UCSD-AML1 (cell line): ENCODE data around the gene MIER2.
"Not testable (repeated sequence)": the region's sequence is repeated elsewhere in the genome, so short reads cannot be mapped to it uniquely, and the experiment has no call there.

Experiments
- DNase-seq: peaks from one replicate; lab custom pipeline; 2025; ENCODE audit not compliant: unreplicated experiment; lab: John Stamatoyannopoulos, UW

Gene MIER2

GRCh38 chr19:289651-290371 is 54.8 kb downstream of the MIER2 start:
- DNase-seq = no peak

- DNase-seq = no peak
Measured at GRCh38 chr19:288911-289310, 55.7 kb downstream of the MIER2 start.

GRCh38 chr19:287381-287871 is 57.2 kb downstream of the MIER2 start:
- no peak for DNase-seq

DNA sequence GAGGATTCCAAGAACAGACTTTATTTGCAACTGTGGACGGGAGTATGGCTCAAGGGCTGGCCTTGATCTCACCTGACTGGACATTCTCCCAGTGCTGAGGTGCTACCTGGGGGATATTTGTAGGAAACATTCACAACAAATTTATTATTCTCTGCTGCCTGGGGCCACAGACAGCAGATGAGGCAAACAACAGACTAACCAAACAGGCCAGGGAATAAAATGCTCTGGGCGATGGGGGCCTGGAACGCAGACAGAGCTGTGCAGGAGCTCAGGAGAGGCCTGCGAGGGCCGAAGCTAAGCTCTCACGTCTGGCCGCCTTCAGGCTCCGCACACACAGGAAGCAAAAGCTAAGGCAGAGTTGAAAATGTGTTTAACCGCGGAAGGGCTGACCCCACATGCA is 61.2 kb downstream of the MIER2 start:
- DNase-seq = no peak

GRCh38 chr19:282501-282900 is 62.1 kb downstream of the MIER2 start:
- DNase-seq = no peak

- DNase-seq = no peak
Measured at GRCh38 chr19:281992-282391, 62.6 kb downstream of the MIER2 start.

GRCh38 chr19:281156-281853 is 63.3 kb downstream of the MIER2 start:
- DNase-seq = no peak

DNA sequence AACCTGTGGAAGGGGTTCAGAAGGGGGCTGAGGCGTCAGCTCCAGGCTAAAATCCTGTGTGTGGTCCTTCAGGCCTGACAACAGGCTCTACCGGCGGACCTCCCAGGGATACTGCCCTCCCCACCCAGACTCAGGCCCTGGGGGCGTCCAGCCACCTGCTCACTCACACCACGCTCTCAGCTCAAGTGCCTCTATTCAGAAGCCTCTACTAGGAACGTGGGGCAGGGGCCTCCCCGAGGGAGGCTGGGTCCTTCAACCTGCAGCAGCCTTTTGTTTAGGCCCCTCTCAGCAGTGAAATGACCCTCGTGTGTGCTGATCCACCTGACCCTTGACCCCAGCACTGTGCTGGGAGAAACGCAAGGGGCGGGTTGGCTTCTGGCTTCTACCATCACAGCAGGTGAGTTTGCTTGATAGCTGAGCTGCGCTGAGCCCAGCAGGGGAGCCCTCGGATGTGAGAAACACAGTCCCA is 64.0 kb downstream of the MIER2 start:
- DNase-seq = no peak

- no peak for DNase-seq
Measured at GRCh38 chr19:279656-280055, 64.9 kb downstream of the MIER2 start.

DNA sequence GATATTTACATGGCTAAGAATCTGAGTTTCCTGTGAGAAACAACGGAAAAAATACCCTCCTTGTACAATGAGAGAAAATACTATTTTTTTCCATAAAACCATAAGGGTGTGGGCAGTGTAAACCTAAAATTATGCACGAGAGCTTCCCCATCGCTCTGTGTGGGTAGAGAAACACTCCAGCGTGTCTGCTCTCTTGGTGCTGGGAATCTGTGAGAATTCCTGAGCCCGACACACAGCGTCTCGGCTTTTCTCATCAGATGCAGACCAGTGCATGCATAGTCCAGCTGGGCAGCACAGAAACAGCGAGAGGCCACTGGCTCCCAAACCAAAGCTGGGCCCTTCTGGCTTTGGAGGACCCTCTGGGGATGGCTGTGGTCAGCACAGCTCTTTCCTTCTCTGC is 65.4 kb downstream of the MIER2 start:
- DNase-seq = no peak

DNA sequence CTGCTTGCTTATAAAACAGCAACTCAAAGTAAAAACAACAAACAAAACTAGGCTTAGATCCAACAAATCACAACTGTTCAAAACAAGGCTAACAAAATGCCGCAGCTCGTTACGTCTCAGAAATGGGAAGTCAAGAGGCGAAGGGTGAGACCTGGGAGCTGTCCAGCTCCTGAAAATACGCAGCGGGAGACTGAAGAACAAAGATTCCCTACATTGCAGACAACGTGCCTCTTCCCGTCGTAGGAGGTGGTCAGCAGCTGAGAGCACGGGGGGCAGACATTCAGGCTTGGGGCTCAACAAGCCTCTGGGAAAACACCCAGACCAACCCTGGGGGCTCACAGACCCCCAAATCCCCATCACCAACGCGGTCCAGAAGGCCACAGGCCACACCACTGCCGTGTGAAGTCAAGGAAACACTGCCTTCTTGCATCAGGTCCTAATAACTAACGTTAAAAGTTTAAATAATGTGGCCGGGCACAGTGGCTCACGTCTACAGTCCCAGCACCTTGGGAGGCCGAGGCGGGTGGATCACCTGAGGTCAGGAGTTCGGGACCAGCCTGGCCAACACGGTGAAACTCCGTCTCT is 66.9 kb downstream of the MIER2 start:
- DNase-seq = peak; percentile 21

DNA sequence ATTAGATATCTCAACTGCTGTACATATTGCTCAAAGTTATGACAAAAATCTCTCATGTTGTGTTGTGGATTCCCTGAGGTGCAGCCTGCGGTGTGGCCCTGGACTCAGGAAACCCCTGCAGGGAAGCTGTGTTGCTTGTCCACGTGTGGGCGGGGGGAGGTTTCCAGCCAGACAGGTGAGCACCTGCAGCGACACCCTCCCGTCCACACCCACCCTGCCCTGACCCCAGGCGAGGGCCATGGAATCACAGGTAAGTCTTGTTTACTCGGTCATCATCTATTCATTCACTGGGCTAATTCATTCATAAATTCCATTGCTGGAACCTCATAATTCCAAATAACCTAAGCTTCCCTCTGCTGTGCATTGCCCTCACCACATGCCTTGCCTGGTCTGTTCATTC is 67.5 kb downstream of the MIER2 start:
- no peak for DNase-seq

GRCh38 chr19:275958-276646 is 68.5 kb downstream of the MIER2 start:
- DNase-seq = no peak

- no peak for DNase-seq
Measured at GRCh38 chr19:275000-275399, 69.6 kb downstream of the MIER2 start.

DNA sequence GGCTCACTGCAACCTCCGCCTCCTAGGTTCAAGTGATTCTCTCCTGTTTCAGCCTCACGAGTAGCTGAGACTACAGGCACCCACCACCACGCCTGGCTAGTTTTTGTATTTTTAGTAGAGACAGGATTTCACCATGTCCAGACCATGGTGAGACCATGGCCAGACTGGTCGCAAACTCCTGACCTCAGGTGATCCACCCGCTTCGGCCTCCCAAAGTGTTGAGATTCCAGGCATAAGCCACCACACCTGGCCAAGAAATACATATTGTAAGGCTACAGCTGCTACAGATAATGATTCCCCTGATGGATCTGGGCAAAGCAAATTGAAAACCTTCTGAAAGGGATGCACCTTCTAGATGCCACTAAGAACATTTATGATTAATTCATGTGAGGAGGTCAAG is 71.2 kb downstream of the MIER2 start:
- DNase-seq = no peak

DNA sequence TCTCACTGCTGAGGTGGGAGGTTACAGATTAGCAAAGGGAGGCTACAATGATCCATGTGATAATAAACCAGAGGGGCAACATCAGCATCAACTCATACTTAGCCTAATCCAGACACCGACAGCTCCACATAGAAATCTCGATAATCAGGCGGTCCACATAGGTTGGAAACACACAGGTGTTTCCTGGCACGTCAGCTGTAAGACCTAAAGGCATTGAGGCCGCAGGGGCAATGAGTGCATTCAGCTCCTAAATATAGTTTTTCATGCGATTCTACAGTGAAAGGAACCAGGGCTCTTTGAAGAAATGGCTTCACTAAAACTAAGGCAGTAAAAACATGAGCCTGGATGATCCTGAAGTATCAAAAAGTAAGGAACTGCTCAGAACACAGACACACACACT is 72.7 kb downstream of the MIER2 start:
- no peak for DNase-seq

DNA sequence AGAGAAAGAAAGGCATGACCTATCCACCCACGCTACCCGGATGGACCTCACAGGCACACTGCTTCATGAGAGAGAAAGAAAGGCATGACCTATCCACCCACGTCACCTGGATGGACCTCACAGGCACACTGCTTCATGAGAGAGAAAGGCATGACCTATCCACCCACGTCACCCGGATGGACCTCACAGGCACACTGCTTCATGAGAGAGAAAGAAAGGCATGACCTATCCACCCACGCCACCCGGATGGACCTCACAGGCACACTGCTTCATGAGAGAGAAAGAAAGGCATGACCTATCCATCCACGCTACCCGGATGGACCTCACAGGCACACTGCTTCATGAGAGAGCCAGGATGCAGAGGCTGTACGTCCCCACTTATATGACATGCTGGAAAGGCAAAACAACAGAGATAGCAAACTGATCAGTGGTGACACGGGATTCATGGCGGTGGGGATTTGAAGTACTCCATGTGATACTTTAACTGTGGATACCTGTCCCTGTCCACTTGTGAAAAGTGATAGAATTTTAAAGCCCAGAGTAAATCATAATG is 73.8 kb downstream of the MIER2 start:
- DNase-seq = not testable (repeated sequence)

- DNase-seq = no peak
Measured at GRCh38 chr19:269241-269640, 75.4 kb downstream of the MIER2 start.

- DNase-seq = no peak
Measured at GRCh38 chr19:262125-262524, 82.5 kb downstream of the MIER2 start.

DNA sequence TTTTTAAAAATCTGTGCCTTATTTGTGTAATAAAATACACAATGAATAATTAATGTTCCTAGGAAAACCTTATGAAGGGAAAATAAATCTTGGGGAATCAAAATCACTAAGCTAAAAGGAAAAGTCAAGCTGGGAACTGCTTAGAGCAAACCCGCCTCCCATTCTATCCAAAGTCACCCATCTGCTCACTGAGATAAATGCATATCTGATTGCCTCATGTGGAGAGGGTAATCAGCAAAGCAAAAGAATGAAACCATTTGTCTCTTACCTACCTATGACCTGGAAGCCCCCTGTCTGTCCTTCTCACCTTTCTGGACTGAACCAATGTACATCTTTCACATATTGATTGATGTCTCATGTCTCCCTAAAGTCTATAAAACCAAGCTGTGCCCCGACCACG is 87.8 kb downstream of the MIER2 start:
- DNase-seq = not testable (repeated sequence)
